Activated naive CD4-positive, alpha-beta T cell treated with anti-CD3 and anti-CD28 coated beads, Interleukin-2, amount 50 U/mL, for 16 hours (primary cell): ENCODE measurements around the gene ABCC1.
"Not testable (repeated sequence)": the region's sequence is repeated elsewhere in the genome, so short reads cannot be mapped to it uniquely, and the experiment has no call there.

ENCODE experiments used
- DNase-seq: peaks from one replicate; pipeline ENCODE4 v3.0.0-alpha.2; 2020

ABCC1 gene

GRCh38 chr16:16143931-16144330 is 194.5 kb downstream of the ABCC1 start:
- DNase-seq = no peak

GRCh38 chr16:16144416-16144815 is 195.0 kb downstream of the ABCC1 start:
- no peak for DNase-seq

- DNase-seq = no peak
These were observed 195.9 kb downstream of the ABCC1 start for GRCh38 chr16:16145286-16145685.

- DNase-seq = no peak
These were observed 197.2 kb downstream of the ABCC1 start for GRCh38 chr16:16146380-16147315.

GRCh38 chr16:16147316-16147999 is 198.0 kb downstream of the ABCC1 start:
- DNase-seq = no peak

GRCh38 chr16:16148000-16148599 is 198.7 kb downstream of the ABCC1 start:
- DNase-seq = not testable (repeated sequence)

- DNase-seq = no peak
These were observed 199.3 kb downstream of the ABCC1 start for GRCh38 chr16:16148755-16149154.

- no peak for DNase-seq
These were observed 200.3 kb downstream of the ABCC1 start for GRCh38 chr16:16149710-16150116.

GRCh38 chr16:16150117-16150877 is 200.9 kb downstream of the ABCC1 start:
- no peak for DNase-seq

- no peak for DNase-seq
These were observed 201.4 kb downstream of the ABCC1 start for GRCh38 chr16:16150878-16151152.

GRCh38 chr16:16151315-16151714 is 201.9 kb downstream of the ABCC1 start:
- no peak for DNase-seq

GRCh38 chr16:16153000-16153399 is 203.6 kb downstream of the ABCC1 start:
- not testable (repeated sequence) for DNase-seq

- DNase-seq = no peak
These were observed 205.0 kb downstream of the ABCC1 start for GRCh38 chr16:16154281-16154951.

GRCh38 chr16:16155234-16155633 is 205.8 kb downstream of the ABCC1 start:
- DNase-seq = no peak

- no peak for DNase-seq
These were observed 207.8 kb downstream of the ABCC1 start for GRCh38 chr16:16157166-16157565.

- no peak for DNase-seq
These were observed 208.8 kb downstream of the ABCC1 start for GRCh38 chr16:16158082-16158658.

- no peak for DNase-seq
These were observed 209.4 kb downstream of the ABCC1 start for GRCh38 chr16:16158741-16159374.

GRCh38 chr16:16159662-16160061 is 210.2 kb downstream of the ABCC1 start:
- no peak for DNase-seq

GRCh38 chr16:16161319-16161718 is 211.9 kb downstream of the ABCC1 start:
- no peak for DNase-seq

- not testable (repeated sequence) for DNase-seq
These were observed 212.4 kb downstream of the ABCC1 start for GRCh38 chr16:16161840-16162239.

- DNase-seq = no peak
These were observed 213.2 kb downstream of the ABCC1 start for GRCh38 chr16:16162591-16162990.

- no peak for DNase-seq
These were observed 213.7 kb downstream of the ABCC1 start for GRCh38 chr16:16163109-16163508.
